OCI-LY7 (cell line): ENCODE results near the gene AXDND1.

Source experiments
- EZH2phosphoT487 ChIP-seq: fragments of 200-600 bp; sonication (generic); IDR thresholded peaks from 2 replicates; pipeline ENCODE4 v1.6.1; 2018; ENCODE audit warnings: low read depth, borderline replicate concordance, mild to moderate bottlenecking, mixed run types, antibody characterized with exemption, low read length, moderate library complexity, mixed read lengths
- TF ChIP-seq, protein P1 (sequence below): fragments of 200-600 bp; sonication (generic); conservative IDR thresholded peaks from 2 replicates; pipeline ENCODE4 v1.5.1; 2014; ENCODE audit warnings: mild to moderate bottlenecking, antibody characterized with exemption, low read length, moderate library complexity, mixed read lengths

DNA sequence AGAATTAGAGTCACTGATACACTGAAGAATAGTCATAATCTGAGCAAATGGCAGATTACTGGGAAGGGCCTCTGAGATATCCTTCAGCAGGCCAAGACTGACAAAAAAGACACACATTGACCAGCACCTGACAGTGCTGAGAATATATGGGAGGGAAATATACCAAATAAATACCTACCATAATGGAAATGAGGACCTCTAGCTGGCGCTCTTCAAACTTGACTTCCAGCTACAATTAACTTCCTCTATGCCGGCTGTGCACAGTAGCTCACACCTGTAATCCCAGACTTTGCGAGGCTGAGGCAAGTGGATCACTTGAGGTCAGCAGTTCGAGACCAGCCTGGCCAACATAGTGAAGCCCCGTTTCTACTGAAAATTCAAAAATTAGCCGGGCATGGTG lies 140.4 kb downstream of the AXDND1 start:
- TF ChIP-seq, protein P1, sequence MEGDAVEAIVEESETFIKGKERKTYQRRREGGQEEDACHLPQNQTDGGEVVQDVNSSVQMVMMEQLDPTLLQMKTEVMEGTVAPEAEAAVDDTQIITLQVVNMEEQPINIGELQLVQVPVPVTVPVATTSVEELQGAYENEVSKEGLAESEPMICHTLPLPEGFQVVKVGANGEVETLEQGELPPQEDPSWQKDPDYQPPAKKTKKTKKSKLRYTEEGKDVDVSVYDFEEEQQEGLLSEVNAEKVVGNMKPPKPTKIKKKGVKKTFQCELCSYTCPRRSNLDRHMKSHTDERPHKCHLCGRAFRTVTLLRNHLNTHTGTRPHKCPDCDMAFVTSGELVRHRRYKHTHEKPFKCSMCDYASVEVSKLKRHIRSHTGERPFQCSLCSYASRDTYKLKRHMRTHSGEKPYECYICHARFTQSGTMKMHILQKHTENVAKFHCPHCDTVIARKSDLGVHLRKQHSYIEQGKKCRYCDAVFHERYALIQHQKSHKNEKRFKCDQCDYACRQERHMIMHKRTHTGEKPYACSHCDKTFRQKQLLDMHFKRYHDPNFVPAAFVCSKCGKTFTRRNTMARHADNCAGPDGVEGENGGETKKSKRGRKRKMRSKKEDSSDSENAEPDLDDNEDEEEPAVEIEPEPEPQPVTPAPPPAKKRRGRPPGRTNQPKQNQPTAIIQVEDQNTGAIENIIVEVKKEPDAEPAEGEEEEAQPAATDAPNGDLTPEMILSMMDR: peak; percentile 57; the same call in 1 of the 2 replicates
- no peak for TF ChIP-seq EZH2phosphoT487
